Retina (tissue), 1 donor: Measurements from ENCODE around the gene HK1.
"Not testable (repeated sequence)": the region's sequence is repeated elsewhere in the genome, so short reads cannot be mapped to it uniquely, and the experiment has no call there.

ENCODE experiments used
- DNase-seq: peaks from one replicate; pipeline ENCODE4 v3.0.0-alpha.2; 2016

Gene HK1

DNA sequence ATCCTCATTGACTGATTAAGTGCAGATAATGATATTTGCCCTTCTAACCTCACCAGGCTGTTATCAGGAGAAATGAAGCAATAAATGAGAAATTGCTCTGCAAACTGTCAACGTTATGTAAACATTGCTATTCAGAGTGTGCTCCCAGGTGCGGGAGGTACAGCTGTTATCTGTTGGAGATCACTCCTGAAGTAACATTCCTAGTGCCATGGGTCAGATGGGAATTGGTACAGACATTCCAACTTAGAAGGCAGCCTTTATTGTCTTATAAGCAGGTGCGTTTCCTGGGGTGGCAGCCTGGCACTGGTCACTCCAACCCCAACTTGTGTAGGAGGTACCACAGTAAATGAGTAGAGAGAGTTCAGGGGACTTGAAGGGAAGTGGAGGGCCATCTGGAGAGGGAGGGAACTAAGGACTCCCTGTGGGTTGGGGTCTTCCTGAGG, 36.8 kb downstream of the HK1 start:
- DNase-seq: no peak

DNA sequence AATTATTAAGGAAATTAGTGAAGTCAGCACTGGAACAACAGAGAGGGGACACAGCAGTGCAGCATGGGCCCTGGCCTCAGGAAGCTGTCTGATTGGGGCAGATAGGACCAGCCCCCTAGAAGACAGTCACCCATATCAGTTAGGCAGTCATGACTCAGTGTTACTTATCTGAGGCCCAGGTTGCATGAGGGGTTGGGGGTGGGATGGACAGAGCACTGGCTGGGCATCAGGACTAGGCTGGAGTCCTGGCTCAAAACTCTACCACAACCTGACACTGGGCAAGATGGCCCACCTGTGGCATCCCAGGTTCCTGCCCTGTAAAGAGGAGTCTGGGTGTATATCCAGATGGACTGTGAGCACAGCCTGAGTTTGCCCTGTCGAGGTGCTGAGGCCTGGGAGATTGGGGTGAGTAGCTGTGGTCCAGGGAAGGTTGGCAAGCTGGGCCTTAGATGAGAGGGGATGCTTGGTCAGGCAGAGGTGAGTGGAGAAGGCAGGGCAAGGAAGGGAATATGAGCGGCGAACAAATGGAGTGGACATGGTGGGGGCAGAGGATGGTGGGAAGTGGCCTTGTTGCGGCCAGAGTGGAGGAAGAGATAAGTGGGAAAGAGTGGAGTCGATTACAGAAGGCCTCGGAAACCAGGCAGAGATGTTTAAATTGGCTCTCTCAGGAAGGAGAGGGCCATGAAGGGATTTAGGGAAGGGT, 37.5 kb downstream of the HK1 start:
- DNase-seq: no peak

DNA sequence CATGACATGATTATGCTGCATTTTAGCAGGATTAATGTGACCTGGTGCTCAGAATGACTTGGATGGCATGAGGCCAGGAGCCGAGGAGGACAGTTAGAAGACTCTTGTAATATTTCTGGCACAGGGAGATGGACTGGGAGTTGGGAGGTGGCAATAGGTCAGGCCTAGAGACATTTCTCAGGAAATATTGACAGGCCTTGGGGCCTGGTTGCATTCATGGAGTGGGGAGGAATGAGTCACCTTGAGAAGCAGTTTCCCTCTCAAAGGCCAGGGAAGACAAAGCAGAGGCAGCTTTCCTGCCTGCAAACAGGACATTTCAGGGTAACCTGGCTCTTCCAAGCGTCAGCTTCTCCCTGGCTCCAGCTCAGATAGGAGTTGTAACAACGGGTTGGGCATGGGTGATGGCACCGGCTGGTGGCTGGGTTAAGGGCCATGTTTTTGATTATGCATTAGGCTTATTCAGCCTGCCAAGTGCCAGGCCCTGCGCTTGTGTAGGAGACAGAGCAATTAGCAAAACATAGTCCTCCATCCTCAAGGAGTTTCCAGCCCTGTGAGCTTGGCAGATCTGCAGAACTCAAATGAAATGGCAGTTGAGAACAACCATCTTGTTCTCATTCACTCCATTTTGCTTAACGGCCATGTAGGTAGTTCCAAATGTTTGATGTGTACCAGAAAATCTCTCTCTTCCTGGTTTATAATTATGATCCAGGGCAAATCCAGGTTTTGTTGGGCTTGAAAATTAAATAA, 38.2 kb downstream of the HK1 start:
- no peak for DNase-seq

DNA sequence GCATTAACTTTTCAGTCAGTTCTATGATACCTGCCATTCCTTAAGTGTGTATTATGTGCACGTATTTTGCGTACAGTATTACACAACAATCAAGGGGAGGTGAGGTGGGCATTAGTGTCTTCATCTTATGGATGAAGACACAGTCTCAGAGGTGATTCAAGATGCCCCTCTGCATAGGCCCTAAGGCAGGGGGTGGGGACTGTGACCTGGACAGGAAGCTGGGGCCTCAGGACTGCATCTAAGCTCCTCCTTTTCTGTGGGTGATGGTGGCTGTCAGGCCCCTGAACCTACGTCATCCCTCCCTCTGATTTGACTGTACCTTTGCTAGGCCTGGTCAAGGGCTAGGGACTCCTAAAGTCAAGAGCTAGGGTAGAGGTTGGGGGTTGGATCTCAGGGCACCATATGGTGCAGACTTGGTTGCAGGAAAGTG, 38.9 kb downstream of the HK1 start:
- no peak for DNase-seq

DNA sequence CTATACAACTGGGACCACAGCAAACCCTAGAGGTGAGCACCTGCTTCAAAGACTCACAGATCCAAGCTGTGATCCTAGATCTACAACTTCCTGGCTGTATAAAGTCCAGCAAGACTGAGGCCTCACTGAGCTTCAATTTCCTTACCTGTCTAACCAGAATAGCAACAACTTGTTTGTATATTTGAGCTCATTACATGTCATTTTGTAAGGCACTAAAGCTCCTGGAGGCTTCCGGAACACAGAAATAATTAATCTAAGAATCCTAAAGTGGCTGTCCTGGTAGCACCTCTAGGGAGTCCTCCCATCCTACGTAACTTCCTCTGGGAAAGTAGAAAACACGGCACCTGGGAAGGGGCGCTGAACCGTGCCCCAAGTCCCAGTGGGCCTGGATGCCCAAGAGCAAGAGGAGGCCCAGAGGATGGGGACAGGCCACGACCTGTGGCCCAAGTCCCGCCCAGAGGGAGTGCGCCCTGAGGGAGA, 39.4 kb downstream of the HK1 start:
- peak; percentile 29 for DNase-seq

DNA sequence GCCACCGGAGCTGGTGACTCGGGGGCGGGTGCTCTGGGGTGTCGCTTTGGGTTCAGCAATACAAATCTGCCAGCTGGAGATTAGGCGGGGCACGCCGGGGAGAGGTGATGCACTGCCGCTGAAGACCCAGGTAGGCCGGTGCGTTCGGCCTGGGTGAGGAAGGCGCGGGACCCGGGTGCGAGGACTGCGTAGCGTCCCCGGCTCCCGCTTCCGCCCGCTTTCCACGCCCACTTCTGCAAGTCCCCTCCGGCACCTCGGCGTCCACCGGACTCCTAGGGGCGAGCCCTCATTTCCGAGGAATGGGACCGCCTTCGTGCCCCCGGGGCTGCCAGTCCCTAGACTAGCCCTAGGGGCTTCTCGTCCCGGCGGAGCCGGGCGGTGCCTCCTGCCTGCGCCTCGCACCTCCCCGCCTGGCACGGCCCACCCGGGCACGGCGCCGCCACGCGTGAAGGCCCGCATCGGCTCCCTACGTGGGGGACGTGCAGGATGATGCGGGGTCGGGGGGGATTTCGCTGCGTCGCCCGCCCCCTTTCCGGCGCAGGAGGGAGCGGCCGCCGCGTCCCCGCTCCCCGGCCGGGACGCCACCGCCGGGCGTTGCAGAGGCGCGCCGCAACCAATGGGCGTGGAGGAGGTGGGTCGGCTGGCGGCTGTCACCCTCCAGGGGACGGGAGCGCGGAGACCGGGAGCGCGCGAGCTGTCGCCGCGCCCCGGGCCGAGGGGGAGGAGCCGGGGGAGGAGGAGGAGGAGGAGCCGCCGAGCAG, 40.0 kb downstream of the HK1 start:
- peak; percentile 97 for DNase-seq

DNA sequence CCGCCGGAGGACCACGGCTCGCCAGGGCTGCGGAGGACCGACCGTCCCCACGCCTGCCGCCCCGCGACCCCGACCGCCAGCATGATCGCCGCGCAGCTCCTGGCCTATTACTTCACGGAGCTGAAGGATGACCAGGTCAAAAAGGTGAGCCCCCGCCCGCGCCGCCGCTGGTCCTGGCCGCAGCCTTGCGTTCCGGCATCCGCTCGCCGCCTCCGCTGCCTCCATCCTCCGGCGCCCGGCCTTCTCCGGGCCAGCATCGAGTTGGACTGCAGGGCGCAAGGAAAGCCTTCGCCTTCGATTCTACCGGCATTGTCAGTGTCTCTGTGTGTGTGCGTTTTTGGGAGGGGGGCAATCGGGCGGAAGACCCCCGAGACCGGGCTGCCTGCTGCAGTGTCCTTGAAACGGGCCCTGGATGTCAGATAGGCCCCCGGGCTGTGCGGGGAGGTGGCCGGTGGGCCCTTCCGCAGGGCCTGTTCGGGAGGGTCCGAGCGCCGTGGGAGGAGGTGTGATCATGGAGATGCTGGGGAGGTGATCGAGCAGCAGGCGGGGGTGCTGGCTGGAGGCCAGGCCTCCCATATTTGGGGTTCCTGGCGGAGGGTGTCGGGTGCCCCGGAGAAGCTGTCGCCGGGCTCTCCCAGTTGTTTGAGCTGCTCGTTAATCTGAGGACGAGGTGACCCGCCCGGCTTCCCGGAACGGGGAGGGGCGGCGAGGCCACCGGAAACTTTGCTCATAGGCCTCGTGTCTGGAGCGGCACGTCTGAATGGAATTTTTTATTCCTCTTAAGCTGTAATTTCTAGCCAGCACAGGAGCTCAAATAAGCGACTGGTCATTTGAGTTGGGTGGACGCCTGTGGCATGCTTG, 40.8 kb downstream of the HK1 start:
- DNase-seq: no peak

DNA sequence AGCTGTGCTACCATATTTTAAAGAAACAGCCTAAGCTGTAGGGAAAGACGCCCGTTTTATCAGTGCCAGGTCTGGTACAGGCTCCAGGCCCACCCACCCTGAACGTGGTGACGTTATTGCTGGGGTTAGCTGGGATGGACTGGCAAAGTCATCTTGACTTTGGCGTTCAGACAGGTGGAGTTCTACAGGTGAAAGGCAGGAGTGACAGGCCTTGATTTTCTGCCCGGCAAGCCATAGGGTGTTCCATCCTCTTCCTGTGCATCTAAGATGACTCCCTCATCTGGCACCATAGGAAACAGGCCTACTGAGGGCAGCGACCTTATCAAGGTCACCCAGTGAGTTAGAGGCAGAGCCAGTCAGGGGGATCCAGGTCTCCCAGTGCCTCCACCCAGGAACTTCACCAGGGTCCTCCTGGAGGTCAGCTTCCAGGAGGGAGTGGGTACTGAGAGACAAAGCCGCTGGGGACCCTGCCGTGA, 41.6 kb downstream of the HK1 start:
- no peak for DNase-seq

DNA sequence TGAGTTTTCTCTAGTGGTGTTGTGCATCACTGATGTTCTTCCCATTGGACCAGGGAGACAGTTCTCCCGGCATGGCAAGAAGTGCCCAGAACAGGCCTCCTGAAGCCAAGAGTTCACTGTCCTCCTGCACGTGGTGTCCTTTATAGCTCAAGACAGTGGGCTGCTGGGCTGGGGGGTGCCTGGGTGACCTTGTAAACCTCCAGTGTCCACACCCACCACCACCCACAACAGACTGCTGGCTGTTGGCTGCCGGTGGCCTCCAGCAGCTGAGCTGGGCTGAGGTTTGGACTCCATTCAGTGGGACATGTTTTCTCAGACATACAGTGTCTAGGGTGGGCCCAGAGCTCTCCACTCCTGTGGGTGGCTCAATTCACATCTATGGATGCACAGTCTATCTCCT, 42.2 kb downstream of the HK1 start:
- DNase-seq: no peak

DNA sequence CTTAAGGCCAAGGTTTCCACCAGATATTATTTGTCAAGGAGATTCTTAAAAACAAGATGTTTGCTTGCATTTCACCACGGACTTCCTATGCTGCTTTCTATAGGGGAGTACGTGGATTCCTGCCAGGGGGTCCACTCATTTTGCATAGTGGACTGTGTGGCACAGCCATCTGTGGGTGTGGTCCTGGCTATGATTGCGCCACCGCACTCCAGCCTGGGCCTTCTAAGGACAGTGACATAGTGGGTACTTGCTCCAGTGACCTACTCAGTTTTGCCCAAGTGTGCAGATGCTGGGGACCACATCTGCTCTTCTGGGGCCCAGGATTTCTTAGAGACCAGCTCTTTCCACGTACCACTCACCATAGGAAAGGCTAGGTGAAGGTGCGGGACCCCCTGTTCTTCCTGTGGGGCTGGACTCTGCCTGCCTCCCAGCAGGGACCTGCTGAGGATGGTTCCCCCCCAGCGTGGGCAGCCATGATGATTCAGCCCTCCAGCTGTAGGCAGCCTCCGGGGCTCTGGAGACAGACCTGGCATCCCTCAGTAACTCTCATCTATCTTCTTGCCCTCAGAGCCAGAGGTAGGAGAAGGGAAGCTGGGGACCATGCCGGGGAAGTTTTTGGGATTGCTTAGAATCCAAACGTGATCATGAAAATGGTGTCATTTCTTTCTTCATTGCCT, 42.9 kb downstream of the HK1 start:
- no peak for DNase-seq

DNA sequence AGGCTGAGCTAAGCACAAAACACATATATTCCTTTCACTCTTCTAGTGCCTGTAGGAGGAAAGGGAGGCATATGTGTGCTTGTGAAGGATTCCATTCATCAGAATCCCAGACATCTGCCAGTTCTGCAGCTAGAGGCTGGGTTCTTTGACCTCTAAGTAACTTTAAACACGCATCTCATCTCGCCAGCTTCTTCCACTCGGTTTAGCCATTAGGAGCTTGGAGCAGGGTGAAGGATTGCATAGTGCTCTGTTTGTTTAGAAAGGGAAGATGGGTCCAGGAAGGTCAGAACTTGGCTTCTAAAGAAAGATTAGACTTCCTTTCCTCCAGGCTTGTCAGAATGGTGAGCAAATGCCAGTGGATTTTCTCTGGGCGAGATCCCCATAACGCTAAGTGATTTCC, 43.6 kb downstream of the HK1 start:
- no peak for DNase-seq

DNA sequence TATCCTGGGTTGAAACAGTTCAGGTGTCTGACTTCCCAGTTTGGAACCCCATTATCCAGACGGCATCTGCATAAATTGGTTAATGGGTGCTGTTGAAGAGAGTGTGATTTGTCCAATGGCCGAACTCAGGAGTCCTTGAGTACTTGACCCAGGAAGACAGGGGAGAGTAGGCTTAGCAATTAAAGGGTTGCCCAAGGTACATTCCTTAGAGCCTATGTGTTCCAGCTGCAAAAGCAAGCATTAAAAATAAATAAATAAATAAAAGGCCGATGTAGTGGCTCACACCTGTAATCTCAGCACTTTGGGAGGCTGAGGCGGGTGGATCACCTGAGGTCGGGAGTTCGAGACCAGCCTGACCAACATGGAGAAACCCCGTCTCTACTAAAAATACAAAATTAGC, 44.0 kb downstream of the HK1 start:
- not testable (repeated sequence) for DNase-seq

DNA sequence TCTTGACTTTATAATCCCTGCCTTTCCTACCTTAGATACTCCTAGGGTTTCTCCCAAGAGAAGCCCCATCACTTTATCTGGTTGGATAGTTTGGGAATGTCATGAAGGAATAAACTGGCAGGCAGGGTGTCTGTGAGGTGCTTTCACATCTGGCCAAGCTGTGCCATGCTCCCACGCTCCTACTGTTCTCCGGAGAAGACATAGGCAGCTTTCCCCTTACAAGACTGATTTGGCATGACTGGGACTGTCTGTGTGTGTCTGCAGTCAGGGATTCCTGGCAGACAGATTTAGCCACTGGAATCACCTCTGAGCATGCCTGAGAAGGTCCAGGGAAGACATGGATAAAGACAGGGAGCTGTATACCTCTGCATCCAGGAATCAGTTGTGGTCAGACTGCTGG, 45.3 kb downstream of the HK1 start:
- DNase-seq: no peak

DNA sequence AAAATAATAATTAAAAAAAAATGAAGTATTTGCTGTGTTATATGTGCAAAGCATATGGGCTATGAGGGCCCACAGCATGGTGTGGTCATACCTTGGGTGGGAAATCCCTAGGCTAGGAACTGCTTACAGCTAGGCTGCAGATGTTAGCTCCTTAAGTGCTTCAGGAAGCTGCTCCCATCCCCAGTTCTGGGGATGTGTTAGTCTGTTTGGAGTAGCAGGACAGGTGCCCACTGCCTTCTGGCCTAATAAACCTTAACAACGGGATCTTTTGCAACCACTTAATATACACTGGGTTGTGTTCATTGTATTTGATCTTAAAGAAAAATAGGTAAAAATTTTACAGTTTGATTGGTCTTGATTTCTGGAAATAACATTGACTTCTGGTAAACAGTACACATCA, 46.3 kb downstream of the HK1 start:
- no peak for DNase-seq

DNA sequence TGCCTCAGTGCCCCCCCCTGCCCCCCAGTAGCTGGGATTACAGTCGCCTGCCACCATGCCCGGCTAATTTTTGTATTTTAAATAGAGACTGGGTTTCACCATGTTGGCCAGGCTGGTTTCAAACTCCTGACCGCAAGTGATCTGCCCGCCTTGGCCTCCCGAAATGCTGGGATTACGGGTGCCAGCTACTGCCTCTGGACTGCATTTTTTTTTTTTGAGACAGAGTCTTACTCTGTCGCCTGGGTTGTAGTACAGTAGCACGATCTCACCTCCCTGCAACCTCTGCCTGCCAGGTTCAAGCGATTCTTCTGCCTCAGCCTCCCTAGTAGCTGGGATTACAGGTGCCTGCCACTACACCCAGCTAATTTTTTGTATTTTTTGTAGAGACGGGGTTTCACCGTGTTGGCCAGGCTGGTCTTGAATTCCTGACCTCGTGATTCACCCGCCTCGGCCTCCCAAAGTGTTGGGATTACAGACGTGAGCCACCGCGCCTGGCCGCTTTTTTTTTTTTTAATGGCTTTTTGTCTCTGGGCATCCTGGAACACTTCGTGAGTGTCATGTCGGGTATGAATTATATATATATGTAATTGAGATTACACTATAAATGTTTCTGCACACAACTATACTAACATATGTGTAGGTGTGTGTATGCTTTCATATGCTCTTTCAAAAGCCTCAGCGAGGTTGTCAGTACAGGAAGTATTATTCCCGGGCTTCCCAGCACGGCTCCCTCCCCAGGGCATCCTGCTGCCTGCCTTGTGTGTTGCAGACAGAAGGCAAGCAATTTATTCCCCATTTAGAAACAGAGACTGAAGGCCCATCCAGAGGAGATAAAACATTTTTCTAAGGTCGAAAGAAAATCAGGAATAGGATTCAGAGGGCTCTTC, 47.6 kb downstream of the HK1 start:
- DNase-seq: not testable (repeated sequence)

DNA sequence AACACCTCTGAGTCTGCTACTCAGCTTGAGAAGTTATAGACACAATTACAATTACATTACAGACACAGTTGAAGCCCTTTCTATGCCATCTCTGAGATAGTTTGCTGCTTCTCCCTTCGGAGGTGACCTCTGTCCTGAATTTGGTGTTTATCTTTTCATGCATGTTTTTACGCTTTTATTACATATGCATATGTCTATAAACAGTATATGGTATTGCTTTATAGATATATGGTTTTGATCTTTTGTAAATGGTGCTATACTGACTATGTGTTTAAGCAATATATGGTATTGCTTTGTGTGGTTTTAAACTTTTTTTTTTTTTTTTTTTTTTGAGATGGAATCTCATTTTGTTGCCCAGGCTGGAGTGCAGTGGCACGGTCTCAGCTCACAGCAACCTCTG, 48.4 kb downstream of the HK1 start:
- DNase-seq: no peak

DNA sequence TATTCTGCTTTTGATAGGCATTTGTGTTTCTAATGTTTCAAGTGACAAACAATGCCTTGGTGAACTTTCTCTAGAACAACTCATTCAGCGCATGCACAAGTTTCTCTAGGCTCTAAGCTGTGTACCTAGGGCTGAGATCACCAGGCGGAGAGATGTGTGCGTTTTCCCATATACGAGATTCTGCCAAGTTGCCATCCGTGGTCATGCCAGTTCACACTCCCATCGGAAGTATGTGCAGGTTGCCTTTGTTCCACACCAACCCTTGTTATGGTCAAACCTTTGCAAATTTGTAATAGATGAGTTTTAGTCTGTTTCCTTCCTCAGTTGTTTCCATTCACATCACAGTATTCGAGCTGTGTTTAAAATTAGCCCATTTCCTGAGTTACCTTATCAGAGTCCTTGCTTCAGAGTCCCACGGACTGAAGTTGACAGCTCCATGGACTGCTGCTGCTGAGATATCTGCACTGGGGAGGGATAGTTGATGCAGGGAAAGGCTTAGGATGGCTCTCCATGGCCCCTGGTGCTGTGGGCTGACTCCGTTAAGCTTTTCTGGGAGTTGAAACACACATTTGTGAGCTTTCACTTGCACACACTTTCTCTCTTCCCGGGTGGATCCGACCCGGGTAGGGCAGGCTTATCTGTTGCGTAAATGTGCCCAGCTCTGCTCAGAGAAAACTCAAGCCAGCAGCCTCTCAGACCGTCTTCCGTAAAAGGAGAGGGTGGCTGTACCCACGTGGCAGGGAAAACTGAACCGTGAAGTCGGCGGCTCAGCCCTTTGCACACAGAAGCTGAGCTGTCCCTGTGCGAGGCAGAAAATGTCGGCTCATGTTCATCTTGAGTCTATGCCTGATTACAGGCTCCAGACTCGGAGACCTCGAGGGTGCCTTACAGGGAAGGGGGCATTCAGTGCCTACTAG, 49.4 kb downstream of the HK1 start:
- DNase-seq: peak; percentile 69

DNA sequence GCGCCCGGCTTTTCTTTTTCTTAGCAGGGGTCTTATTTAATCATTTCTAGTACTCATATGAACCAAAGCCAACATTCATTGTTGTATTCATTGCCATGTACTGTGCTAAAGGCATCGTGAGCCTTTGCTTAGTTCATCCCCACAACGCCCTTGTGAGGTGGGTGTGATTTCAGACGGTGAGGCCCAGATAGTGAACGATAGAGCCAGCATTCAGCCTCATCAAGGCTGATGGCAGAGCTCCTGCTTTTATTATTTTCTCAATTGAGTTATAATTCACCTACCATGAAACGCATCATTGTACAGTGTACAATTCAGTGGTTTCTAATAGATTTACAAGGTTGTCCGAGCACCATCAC, 50.1 kb downstream of the HK1 start:
- no peak for DNase-seq

DNA sequence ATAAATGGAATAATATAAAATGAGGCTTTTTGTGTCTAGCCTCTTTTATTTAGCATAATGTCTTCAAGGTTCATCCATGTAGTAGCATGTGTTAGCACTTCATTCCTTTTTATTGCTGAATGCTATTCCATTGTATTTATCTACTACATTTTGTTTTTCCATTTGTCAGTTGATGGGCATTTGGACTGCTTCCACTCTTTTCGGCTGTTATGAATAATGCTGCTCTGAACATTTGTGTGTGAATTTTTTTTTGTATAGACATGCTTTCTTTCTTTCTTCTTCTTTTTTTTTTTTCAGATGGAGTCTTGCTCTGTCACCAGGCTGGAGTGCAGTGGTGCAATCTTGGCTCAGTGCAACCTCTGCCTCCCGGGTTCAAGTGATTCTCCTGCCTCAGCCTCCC, 50.6 kb downstream of the HK1 start:
- not testable (repeated sequence) for DNase-seq

DNA sequence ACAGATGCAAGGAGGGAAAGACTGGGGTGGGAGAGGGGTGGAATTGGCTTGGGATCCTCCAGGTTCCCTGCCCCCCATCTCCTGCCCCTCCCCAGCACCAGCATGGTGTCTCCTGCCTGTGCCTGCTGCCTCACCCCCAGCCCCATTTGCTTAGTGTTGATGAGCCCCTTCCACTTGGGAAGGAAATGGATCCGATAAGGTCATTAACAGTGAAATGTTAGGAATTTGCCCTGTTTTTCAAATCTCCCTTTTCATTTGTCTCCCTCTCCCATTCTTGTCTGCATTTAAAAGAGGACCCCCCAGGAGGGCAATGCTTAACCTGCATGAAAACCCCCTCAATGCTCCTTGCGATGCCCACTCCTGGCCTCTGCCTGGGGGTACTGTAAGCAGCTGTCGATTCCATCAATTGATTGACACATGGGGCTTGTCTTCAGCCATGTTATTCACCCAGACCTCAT, 51.5 kb downstream of the HK1 start:
- DNase-seq: no peak
